ENCODE results near the gene LPCAT1. TPM values are rescaled to one million over a fixed set of nuclear protein-coding genes. Genes with fewer than 3 reads are reported as not detected.

Gene LPCAT1
- total RNA-seq, 1 donor from 2014 or later: 37.9 TPM

DNA sequence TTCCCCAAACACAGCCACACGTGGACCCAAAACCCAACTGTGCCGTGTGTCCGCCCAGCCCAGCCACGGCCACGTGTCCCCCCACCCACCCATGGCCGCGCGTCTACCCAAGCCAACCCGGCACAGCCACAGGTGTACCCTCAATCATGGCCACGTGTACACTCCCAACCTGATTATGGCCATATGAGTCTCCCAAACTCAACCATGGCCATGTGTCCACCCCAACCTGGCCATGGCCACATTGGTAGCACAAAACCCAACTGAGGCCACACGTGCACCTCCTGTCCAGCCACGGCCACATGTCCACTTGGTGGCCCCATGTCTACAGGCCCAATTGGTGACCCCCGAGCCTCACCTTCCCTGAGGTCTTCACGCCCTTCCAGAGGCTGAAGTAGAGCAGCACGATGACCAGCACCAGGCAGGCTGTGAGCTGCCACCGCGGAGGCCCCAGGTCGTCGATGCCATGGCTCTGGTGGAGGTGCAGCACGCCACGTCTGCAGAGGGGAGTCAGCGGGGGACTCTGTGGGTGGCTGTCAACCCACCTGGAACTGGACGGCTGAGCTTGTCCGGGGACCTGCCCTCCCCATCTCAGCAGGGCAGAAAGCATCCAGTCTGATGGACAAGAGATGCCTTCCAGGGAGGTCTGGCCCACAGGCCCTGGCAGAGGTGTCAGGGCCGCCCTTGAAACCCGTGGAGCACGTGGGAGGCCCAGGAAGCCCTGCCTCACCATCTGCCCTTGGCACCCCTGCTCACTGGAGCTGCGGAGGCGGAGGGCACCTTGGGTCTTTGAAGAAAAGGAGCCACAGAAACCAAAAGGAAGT, 102.0 kb downstream of the LPCAT1 start:
- TF ChIP-seq, protein P1, sequence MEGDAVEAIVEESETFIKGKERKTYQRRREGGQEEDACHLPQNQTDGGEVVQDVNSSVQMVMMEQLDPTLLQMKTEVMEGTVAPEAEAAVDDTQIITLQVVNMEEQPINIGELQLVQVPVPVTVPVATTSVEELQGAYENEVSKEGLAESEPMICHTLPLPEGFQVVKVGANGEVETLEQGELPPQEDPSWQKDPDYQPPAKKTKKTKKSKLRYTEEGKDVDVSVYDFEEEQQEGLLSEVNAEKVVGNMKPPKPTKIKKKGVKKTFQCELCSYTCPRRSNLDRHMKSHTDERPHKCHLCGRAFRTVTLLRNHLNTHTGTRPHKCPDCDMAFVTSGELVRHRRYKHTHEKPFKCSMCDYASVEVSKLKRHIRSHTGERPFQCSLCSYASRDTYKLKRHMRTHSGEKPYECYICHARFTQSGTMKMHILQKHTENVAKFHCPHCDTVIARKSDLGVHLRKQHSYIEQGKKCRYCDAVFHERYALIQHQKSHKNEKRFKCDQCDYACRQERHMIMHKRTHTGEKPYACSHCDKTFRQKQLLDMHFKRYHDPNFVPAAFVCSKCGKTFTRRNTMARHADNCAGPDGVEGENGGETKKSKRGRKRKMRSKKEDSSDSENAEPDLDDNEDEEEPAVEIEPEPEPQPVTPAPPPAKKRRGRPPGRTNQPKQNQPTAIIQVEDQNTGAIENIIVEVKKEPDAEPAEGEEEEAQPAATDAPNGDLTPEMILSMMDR (IDR thresholded peaks at IDR 0.05): no peak
- Mint-ChIP-seq H3K27me3 (ENCODE audit: unreplicated experiment) (no peaks in the 10 kb centered on the region), H3K4me1 (ENCODE audit: unreplicated experiment) (no peaks in the 10 kb centered on the region), H3K4me3 (ENCODE audit: unreplicated experiment) (no peak overlapping the region), H3K36me3 (ENCODE audit: unreplicated experiment) (no peaks in the 10 kb centered on the region), H3K27ac (ENCODE audit: unreplicated experiment) (no peak overlapping the region), H3K9me3 (ENCODE audit: unreplicated experiment) (peaks cover 30% of the 10 kb centered on the region)
- DNase-seq (ENCODE audit: extremely low spot score, unreplicated experiment): no peak

- Mint-ChIP-seq H3K4me1 (ENCODE audit: unreplicated experiment) (no peaks in the 10 kb centered on the region), H3K9me3 (ENCODE audit: unreplicated experiment) (peaks cover 19% of the 10 kb centered on the region), H3K36me3 (ENCODE audit: unreplicated experiment) (no peaks in the 10 kb centered on the region), H3K27me3 (ENCODE audit: unreplicated experiment) (no peaks in the 10 kb centered on the region), H3K4me3 (ENCODE audit: unreplicated experiment) (no peak overlapping the region), H3K27ac (ENCODE audit: unreplicated experiment) (no peak overlapping the region)
- no peak for DNase-seq (ENCODE audit: extremely low spot score, unreplicated experiment)
- TF ChIP-seq, protein P1 (IDR thresholded peaks at IDR 0.05): no peak
Observed at GRCh38 chr5:1420211-1421195, 103.3 kb downstream of the LPCAT1 start.

DNA sequence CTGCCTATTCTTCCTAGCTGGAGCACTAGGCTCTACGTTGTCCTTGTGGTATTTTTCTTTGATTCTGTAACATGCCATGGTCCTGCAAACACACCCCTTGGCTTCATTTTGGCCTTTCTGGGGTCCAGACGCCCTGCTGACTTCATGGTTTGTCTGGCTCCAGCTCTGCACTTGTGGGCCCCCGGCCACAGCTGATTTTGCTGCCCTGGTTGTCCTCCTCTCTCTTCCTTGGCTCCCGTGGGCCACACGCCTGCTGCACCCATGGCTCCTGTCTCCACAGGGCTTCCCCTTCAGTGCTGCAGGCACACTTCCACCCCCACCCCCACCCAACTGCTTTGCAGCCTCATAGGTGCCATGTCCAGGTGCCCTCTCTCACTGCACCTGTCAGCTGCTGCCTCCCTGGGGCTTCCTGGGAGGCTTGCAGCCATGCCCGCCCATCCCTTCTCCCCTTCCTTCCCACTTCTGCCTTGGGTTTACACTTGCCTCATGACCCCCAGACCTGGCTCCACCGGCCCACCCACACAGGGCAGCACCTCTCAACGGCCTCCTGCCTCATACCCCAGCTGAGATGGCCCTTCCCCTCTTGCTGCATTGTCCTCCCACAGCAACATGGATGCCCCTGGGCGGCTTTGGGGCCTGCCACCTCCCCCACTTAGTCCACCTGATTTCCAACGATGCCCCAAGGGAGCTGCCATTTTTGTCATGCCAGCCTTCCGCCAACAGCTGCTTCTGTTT, 104.1 kb downstream of the LPCAT1 start:
- H3K27ac Mint-ChIP-seq (ENCODE audit: unreplicated experiment): no peak overlapping the region
- DNase-seq (ENCODE audit: extremely low spot score, unreplicated experiment): no peak
- H3K4me1 Mint-ChIP-seq (ENCODE audit: unreplicated experiment): no peaks in the 10 kb centered on the region
- H3K27me3 Mint-ChIP-seq (ENCODE audit: unreplicated experiment): no peaks in the 10 kb centered on the region
- TF ChIP-seq, protein P1 (IDR thresholded peaks at IDR 0.05): no peak
- H3K4me3 Mint-ChIP-seq (ENCODE audit: unreplicated experiment): no peak overlapping the region
- peaks cover 17% of the 10 kb centered on the region for H3K9me3 Mint-ChIP-seq (ENCODE audit: unreplicated experiment)
- H3K36me3 Mint-ChIP-seq (ENCODE audit: unreplicated experiment): no peaks in the 10 kb centered on the region

- DNase-seq (ENCODE audit: extremely low spot score, unreplicated experiment): no peak
- Mint-ChIP-seq H3K27me3 (ENCODE audit: unreplicated experiment) (no peaks in the 10 kb centered on the region), H3K36me3 (ENCODE audit: unreplicated experiment) (no peaks in the 10 kb centered on the region), H3K4me1 (ENCODE audit: unreplicated experiment) (no peaks in the 10 kb centered on the region), H3K4me3 (ENCODE audit: unreplicated experiment) (no peak overlapping the region), H3K9me3 (ENCODE audit: unreplicated experiment) (peaks cover 14% of the 10 kb centered on the region), H3K27ac (ENCODE audit: unreplicated experiment) (no peak overlapping the region)
- TF ChIP-seq, protein P1 (IDR thresholded peaks at IDR 0.05): no peak
Observed at GRCh38 chr5:1418921-1419280, 104.9 kb downstream of the LPCAT1 start.
